Effector memory CD4-positive, alpha-beta T cell (primary cell): Measurements from ENCODE around the gene ITSN2.
"Not testable (repeated sequence)": the region's sequence is repeated elsewhere in the genome, so short reads cannot be mapped to it uniquely, and the experiment has no call there.

Experiments
- DNase-seq, 3 donors: peaks; one replicate each; pipeline ENCODE4 v3.0.0-alpha.2; 2020
- H3K27ac ChIP-seq: 2 replicates; pipeline ENCODE4 v1.7.0; 2013; ENCODE audit warnings: mild to moderate bottlenecking, low read length, moderate library complexity; ENCODE audit not compliant: insufficient read depth, poor library complexity, severe bottlenecking
- H3K27me3 ChIP-seq: replicated peaks from 2 replicates; pipeline ENCODE4 v1.7.0; 2013; ENCODE audit warnings: mild to moderate bottlenecking, low read length; ENCODE audit not compliant: insufficient read depth, control insufficient read depth, poor library complexity, severe bottlenecking
- H3K36me3 ChIP-seq: 2 replicates; pipeline ENCODE4 v1.7.0; 2013; ENCODE audit warnings: mild to moderate bottlenecking, low read length, moderate library complexity; ENCODE audit not compliant: control insufficient read depth, insufficient read depth
- H3K4me1 ChIP-seq: 2 replicates; pipeline ENCODE4 v1.7.0; 2013; ENCODE audit warnings: low read length, mild to moderate bottlenecking; ENCODE audit not compliant: control insufficient read depth, insufficient read depth, poor library complexity, severe bottlenecking
- H3K4me3 ChIP-seq: 2 replicates; pipeline ENCODE4 v1.7.0; 2013; ENCODE audit warnings: low read length, low read depth, mild to moderate bottlenecking; ENCODE audit not compliant: insufficient read depth, poor library complexity, severe bottlenecking
- H3K9me3 ChIP-seq: 2 replicates; pipeline ENCODE4 v1.7.0; 2013; ENCODE audit warnings: mild to moderate bottlenecking, low read length, moderate library complexity; ENCODE audit not compliant: control insufficient read depth

Gene ITSN2

GRCh38 chr2:24352664-24353063 is 7.7 kb downstream of the ITSN2 start:
- H3K4me1 ChIP-seq = peaks cover 4% of the 10 kb centered on the region
- DNase-seq = no peak
- no peaks in the 10 kb centered on the region for H3K9me3 ChIP-seq
- H3K36me3 ChIP-seq = no peaks in the 10 kb centered on the region
- no peak overlapping the region for H3K27ac ChIP-seq
- H3K27me3 ChIP-seq = no peaks in the 10 kb centered on the region
- no peak overlapping the region for H3K4me3 ChIP-seq

- H3K27me3 ChIP-seq = no peaks in the 10 kb centered on the region
- H3K4me1 ChIP-seq = peaks cover 4% of the 10 kb centered on the region
- no peak for DNase-seq
- H3K27ac ChIP-seq = no peak overlapping the region
- H3K4me3 ChIP-seq = no peak overlapping the region
- H3K36me3 ChIP-seq = no peaks in the 10 kb centered on the region
- H3K9me3 ChIP-seq = no peaks in the 10 kb centered on the region
Measured at GRCh38 chr2:24351981-24352380, 8.4 kb downstream of the ITSN2 start.

DNA sequence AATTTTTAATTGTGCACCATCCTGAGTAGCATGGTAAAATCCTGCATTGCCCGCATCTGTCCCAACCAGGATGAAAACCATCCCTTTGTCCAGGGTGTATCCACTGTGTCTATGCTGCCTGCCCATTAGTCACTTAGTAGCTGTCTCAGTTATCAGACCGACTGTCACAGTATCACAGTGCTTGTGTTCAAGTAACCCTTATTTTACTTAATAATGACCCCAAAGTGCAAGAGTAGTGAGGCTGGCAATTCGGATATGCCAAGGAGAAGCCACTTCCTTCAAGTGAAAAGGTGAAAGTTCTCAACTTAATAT is 8.8 kb downstream of the ITSN2 start:
- no peak overlapping the region for H3K4me3 ChIP-seq
- no peak overlapping the region for H3K27ac ChIP-seq
- DNase-seq = no peak
- no peaks in the 10 kb centered on the region for H3K27me3 ChIP-seq
- no peaks in the 10 kb centered on the region for H3K36me3 ChIP-seq
- H3K9me3 ChIP-seq = no peaks in the 10 kb centered on the region
- peaks cover 6% of the 10 kb centered on the region for H3K4me1 ChIP-seq

DNA sequence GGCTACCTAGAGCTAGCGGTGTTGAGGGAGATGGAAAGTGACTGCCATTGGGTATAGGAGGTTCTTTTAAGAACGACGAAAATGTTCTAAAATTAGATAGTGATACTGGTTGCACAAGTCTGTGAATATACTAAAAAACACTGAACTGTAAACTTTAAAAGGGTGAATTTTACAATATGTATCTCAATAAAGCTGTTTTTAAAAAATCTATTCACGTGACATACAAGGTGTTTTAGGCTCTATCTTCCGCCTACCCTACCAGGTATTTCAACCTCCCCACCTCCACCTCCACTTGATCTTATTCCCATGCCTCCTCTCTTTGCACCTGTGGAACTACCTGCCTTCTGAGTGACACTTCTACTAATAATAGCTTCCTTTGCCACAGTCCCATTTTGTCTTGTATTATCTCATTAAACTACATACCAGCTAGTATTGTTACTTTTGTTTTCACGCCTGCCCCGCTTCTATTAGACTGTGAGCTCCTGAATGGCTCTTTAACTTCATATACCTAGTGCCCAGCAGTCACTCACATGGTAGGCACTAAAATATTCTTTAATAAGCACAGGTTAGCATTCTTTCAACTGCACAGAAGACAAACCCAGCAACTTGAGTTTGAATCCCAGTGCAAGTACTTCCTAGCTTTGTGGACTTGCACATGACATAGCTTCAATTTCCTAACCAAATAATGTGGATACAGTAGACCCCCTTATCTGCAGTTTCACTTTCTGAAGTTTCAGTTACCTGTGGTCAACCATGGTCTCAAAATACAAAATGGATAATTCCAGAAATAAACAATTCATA is 9.3 kb downstream of the ITSN2 start:
- no peak overlapping the region for H3K4me3 ChIP-seq
- no peak for DNase-seq
- H3K4me1 ChIP-seq = peaks cover 10% of the 10 kb centered on the region
- no peaks in the 10 kb centered on the region for H3K27me3 ChIP-seq
- no peak overlapping the region for H3K27ac ChIP-seq
- H3K9me3 ChIP-seq = no peaks in the 10 kb centered on the region
- no peaks in the 10 kb centered on the region for H3K36me3 ChIP-seq

DNA sequence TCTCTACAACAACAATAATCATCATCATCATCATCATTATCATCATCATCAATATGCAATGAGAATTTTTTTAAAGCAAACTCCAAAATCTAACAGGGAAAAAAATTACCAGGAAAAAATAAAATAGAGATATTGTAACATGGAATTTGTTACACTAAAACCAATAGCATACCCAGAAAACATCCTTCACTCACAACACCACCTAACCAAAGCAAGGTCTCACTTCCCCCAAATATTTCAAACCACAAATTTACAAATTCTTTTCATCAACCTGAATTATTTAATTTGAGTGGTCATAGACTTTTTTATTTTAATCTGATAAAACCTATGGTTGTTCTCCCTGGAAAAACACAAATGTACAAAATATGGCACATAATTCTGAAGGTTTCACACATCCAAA is 11.2 kb downstream of the ITSN2 start:
- no peak for DNase-seq
- Histone ChIP-seq H3K27ac (no peak overlapping the region), H3K36me3 (no peaks in the 10 kb centered on the region), H3K27me3 (no peaks in the 10 kb centered on the region), H3K4me3 (no peak overlapping the region), H3K9me3 (no peaks in the 10 kb centered on the region), H3K4me1 (peaks cover 11% of the 10 kb centered on the region)

DNA sequence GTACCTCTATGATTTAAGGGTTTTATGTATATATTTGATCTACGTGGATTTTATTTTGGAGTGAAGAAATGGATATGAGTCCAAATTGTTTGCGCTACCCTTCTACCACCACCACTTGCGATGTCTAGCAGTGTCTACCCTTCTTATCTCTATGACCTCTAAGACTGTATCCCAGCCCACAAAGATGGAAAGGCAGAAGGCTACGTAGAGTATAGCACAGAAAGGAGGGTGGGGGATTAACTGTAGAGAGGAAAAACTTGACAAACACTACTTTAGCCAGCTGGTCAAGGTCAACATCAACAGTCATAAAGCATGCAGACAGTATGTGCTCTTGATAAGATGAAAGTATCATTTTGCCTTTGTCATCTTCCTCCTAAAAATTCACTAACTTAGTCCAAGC is 14.4 kb downstream of the ITSN2 start:
- Histone ChIP-seq H3K27me3 (no peaks in the 10 kb centered on the region), H3K36me3 (no peaks in the 10 kb centered on the region), H3K4me1 (peaks cover 24% of the 10 kb centered on the region), H3K4me3 (no peak overlapping the region), H3K9me3 (no peaks in the 10 kb centered on the region), H3K27ac (no peak overlapping the region)
- no peak for DNase-seq

- peak overlapping the region; percentile 4 for H3K4me3 ChIP-seq
- H3K36me3 ChIP-seq = no peaks in the 10 kb centered on the region
- H3K27me3 ChIP-seq = no peaks in the 10 kb centered on the region
- H3K9me3 ChIP-seq = no peaks in the 10 kb centered on the region
- peaks cover 24% of the 10 kb centered on the region for H3K4me1 ChIP-seq
- DNase-seq = no peak
- no peak overlapping the region for H3K27ac ChIP-seq
Measured at GRCh38 chr2:24343225-24343882, 17.0 kb downstream of the ITSN2 start.

DNA sequence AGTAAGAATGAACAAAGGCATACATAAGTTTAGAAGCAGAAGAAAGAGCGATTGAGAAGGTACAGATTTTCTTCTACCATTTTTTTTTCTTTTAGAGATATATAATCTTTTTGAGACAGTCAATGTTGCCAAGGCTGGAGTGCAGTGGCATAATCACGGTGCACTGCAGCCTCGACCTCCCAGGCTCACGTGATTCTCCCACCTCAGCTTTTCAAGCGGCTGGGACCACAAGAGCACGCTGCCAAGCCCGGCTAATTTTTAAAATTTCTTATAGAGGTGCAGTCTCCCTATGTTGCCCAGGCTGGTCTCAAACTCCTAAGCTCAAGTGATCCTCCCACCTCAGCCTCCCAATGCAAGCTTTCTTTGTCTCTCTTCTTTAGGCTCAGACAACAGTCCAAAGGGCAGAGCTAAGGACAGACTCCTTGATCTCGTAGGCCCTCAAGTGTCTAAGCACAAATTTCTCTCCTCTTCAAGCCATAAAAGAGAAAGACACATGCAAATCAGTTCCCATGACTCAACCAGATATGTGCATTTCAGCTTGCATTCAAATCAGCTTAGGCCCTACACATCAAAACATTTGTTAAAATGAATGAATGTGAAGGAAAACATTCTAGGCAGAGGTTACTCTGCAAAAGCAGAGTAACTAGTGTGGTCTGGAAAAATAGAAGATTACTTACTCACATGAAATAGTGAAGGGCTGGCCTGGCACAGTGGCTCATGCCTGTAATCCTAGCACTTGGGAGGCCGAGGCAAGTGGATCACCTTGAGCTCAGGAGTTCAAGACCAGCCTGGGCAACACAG is 18.0 kb downstream of the ITSN2 start:
- H3K36me3 ChIP-seq = no peaks in the 10 kb centered on the region
- H3K4me3 ChIP-seq = no peak overlapping the region
- DNase-seq = no peak
- no peaks in the 10 kb centered on the region for H3K9me3 ChIP-seq
- no peak overlapping the region for H3K27ac ChIP-seq
- peaks cover 29% of the 10 kb centered on the region for H3K4me1 ChIP-seq
- H3K27me3 ChIP-seq = no peaks in the 10 kb centered on the region

DNA sequence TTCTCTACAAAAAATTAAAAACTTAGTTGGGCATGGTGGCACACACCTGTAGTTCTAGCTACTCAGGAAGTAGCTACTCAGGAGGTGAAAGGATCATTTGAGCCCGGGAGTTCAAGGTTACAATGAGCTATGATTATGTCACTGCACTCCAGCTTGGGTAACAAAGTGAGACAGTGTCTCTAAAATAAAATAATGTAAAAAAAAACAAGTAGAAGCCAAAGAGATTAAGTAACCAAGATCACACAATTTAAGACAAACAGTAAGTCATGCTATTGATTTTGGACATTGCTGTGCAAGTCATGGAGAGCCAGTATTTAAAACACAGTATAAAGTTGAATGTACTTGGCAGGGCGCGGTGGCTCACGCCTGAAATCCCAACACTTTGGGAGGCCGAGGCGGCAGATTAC is 20.5 kb downstream of the ITSN2 start:
- no peak overlapping the region for H3K27ac ChIP-seq
- H3K4me1 ChIP-seq = peaks cover 19% of the 10 kb centered on the region
- no peak overlapping the region for H3K4me3 ChIP-seq
- H3K9me3 ChIP-seq = no peaks in the 10 kb centered on the region
- H3K36me3 ChIP-seq = no peaks in the 10 kb centered on the region
- H3K27me3 ChIP-seq = no peaks in the 10 kb centered on the region
- no peak for DNase-seq

DNA sequence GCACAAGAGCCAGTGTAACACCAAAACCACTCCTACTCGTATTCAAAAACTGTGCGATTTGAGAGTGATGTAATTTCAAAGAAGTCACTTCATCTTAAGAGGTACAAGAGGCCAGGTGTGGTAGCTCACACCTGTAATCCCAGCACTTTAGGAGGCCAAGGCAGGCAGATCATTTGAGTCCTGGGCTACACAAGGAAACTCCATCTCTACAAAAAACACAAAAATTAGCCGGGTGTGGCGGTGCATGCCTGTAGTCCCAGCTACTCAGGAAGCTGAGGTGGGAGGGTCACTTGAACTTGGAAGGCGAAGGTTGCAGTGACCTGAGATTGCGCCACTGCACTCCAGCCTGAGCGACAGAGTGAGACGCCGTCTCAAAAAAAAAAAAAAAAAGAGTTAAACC is 21.2 kb downstream of the ITSN2 start:
- H3K4me3 ChIP-seq, H3K9me3 ChIP-seq, H3K27me3 ChIP-seq, DNase-seq, H3K36me3 ChIP-seq, H3K27ac ChIP-seq: not testable (repeated sequence)
- H3K4me1 ChIP-seq = peaks cover 18% of the 10 kb centered on the region
